Embryonic facial prominence (tissue), 1 donor: ENCODE results near the gene EPB41.
"Not testable (repeated sequence)": the region's sequence is repeated elsewhere in the genome, so short reads cannot be mapped to it uniquely, and the experiment has no call there.

Source experiments
- DNase-seq: peaks from one replicate; pipeline ENCODE4 v3.0.0-alpha.2; 2016; ENCODE audit errors: extremely low spot score

Gene EPB41

GRCh38 chr1:28976248-28976647 lies 61.9 kb downstream of the EPB41 start:
- DNase-seq: no peak

- DNase-seq: no peak
Observed at GRCh38 chr1:28981210-28981609, 66.8 kb downstream of the EPB41 start.

- no peak for DNase-seq
Observed at GRCh38 chr1:28982198-28982597, 67.8 kb downstream of the EPB41 start.

DNA sequence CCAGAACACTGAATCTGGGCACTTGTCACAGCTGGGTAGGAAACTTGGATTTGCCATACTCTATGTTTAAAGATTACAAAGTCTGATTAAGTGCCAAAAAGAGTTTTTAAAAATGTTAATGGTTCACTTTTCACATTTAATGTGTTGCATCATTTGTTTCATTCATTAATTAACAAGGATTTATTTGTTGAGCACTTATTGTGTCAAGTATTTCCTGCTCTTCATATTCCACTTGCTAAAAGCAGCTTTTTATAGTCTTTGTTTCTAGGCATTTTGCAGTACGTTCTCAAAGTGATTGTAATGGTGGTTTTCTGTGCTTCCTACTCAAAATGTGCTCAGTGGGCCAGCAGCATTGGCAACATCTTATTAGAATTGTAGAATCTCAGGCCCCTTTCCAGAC lies 68.7 kb downstream of the EPB41 start:
- DNase-seq: no peak

GRCh38 chr1:28983509-28984310 lies 69.3 kb downstream of the EPB41 start:
- DNase-seq: no peak

DNA sequence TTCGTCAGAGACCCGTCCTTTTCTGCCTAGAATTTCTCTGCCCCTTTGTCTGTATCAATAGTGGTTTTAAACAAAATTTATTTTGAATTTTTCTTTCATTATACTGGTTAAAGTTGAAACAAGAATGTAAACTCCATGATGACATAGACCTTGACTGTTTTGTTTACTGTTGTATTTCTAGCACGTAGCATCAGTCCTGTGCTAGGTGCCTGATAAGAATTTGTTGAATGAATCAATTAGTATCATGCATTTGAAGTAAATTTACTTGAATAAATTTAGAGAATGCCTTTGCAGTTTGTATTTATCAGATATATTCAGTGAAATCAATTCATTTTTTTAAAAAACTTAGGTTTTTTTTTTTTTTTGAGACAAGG lies 69.9 kb downstream of the EPB41 start:
- DNase-seq: no peak

GRCh38 chr1:28985427-28985826 lies 71.1 kb downstream of the EPB41 start:
- no peak for DNase-seq

- DNase-seq: no peak
Observed at GRCh38 chr1:28986306-28986910, 72.0 kb downstream of the EPB41 start.

- DNase-seq: no peak
Observed at GRCh38 chr1:29002792-29003191, 88.4 kb downstream of the EPB41 start.

DNA sequence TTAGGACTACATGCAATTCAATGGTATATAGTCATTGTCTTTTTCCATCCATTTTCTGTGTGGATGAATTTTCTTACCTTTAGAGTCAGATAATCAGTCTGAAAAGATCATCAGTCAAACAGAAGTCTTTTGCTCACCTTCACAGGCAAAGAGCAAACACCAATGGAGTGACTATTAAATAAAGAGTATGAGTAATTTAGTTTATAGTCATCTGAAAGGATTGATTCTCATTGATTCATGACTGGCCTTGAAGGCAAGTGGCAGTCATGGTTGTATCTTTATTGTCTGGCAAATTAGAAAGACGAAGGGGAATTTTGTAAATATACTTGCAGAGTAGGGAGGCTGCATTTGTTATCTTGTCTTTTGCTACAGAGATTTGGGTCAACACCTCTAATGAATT lies 89.9 kb downstream of the EPB41 start:
- DNase-seq: no peak

DNA sequence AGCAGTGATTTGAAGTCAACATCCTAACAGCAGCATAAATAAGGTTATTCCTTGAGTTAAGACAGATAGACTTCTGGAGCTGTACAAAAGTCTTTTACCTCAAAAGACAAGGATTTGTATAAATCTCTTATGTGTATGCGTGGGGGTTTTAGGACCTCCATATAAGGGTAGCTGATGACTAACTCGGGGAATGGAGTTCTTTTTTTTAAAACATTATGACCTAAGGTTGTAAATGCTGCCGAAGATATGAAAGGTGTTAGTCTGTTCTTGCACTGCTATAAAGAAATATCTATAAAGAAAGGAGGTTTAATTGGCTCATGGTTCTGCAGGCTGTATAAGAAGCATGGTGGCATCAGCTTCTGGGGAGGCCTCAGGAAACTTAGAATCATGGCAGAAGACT lies 90.4 kb downstream of the EPB41 start:
- DNase-seq: no peak

- no peak for DNase-seq
Observed at GRCh38 chr1:29011775-29012174, 97.4 kb downstream of the EPB41 start.

DNA sequence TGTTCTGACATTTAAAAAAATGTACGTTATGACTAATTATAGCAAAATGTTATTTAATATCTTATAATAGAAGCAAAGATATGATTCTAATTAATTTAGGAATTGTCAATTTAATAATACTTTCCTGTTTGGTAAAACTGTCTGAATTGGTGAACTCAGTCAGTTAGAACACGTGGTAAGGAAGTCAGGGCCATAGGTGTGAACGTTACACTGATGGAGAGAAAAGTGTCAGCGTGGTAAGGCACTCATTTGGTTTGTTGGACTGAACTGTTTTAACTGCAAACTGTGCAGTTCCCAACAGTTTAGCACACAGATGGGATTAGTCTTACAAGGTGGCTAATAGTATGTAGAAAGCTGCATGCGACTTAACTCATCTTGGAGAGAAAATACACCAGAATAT lies 102.9 kb downstream of the EPB41 start:
- DNase-seq: no peak

GRCh38 chr1:29017975-29018712 lies 103.8 kb downstream of the EPB41 start:
- DNase-seq: no peak

DNA sequence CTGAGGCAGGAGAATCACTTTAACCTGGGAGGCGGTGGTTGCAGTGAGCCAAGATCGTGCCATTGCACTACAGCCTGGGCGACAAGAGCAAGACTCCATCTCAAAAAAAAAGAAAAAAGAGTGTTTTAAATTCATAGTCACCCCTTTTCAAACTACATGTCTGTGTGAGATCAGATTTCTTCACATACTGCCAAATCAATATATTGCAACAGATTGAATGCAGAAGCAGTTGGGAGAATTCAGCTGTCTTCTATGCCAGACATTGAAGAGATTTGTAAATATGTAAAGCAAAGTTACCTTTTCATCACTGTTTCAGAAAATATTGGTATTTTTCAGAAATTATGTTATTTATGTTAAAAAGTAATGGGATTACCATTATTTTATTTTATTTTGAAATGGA lies 108.3 kb downstream of the EPB41 start:
- no peak for DNase-seq

DNA sequence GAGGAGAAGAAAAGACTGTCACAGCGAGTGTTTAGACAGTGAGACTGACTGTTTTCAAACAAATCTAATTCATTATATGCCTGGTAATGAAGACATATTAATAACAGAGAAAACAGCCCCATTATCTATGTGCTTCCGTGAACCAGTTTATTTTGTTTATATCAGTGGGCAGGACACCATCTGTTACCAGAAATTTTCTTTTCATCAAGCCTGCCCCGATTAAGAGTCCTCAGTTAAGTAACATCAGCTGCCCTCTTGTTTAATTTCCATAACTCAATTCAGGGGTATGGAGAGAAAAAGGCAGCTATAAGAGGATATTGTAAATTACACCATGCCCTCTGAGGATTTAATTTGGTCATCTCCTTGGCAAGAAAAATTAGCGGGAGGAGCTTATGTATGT lies 115.3 kb downstream of the EPB41 start:
- no peak for DNase-seq

- no peak for DNase-seq
Observed at GRCh38 chr1:29032841-29033240, 118.5 kb downstream of the EPB41 start.

DNA sequence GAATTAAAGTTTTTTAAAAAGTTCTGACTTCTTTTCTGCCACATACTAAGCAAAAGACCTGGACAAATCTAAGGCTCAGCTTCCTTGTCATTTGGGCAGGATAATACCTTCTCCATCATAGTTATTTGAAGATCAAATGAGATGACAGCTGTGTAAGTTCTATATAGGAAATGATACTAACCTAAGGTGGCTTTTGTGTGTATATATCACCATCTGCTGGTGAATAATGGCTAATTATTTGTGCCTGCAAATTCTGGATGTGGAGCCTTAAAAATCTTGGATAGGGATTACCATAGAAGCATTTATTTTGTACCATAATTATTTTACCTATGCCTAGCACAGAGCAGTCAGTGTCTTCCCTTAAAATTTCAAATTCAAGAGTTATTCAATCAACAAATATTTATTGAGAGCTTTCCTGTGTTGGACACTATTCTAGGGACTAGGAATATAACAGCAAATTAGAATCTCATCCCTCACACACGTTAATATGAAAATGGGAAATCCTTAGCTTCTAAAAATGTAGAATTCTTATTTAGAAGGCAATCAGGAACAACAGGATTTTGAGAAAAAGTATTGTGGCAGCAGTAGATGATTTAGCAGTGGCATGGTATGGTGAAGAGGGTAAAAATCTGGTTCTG lies 119.6 kb downstream of the EPB41 start:
- DNase-seq: no peak

DNA sequence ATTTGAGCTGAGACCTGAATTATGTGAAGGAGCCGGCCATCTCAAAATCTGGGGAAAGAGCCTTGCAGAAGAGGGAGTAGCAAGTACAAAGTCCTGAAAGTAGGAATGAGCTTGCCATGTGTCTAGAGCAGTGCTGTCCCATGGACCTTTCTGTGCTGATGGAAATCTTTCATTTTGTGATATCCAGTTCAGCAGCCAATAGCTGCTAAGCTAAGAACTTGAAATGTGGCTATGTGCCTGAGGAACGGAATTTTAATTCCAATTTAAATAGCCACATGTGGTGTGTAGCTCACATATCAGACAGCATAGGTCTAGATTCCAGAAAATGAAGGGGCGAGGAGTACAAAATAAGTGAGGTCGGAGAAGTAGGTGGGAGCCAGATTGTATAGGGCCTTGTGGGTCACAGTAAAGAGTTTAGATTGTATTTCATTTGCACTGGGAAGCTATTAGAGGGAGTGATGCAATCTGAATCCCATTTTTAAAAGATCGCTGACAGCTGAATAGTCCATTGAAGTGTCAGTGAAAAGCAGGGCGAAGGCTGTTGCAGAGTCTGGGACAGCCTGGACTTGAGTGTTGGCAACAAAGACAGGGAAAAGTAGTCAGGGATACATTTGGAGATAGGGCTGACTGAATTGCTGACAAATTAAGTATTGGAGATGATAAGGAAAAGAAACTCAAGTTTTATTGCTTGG lies 129.1 kb downstream of the EPB41 start:
- DNase-seq: no peak

DNA sequence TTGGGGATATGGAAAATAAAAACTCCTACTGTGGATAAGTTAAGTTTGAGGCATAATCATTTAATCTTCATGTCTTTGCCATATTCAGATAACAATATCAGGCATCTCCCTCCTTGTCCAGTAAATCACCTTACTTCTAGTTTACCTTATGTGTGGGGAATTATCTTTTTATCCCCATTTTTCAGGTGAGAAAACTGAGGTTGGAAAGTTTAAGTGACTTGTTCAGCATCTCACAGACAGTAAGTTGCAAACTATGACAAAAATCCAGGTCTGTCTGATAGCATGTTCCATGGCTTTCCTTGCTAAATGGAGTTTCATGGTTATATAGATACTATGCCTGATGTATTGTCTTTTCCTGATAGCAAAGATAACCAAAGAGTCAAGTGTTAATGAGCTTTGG lies 129.6 kb downstream of the EPB41 start:
- DNase-seq: no peak

GRCh38 chr1:29045663-29046062 lies 131.3 kb downstream of the EPB41 start:
- not testable (repeated sequence) for DNase-seq

GRCh38 chr1:29047142-29047541 lies 132.8 kb downstream of the EPB41 start:
- no peak for DNase-seq
